Measurements from ENCODE around the gene GOLGA1. TPM values are rescaled to one million over a fixed set of nuclear protein-coding genes. Genes with fewer than 3 reads are reported as not detected.
"Not testable (repeated sequence)": the region's sequence is repeated elsewhere in the genome, so short reads cannot be mapped to it uniquely, and the experiment has no call there.

Gene GOLGA1
- total RNA-seq, 1 donor from 2014 or later, result 36.8 TPM

DNA sequence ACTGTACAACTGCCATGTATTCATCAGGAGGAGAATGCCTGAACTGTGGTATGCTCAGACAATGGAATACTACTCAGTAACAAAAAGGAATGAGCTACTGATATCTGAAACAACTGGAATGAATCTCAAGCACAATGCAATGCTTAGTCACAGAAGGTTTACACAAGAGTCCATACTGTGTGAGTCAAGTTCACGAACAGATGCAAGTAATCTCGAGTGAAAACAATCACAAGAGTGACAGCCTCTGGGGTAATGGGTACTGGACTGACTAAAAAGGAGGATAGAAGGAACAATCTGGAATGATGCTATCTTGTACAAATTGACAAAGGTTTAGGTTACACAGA lies 19.5 kb upstream of the GOLGA1 start:
- Histone ChIP-seq H3K4me3 (no peak overlapping the region), H3K9me3 (no peaks in the 10 kb centered on the region), H3K4me1 (no peaks in the 10 kb centered on the region), H3K36me3 (no peaks in the 10 kb centered on the region), H3K27me3 (no peaks in the 10 kb centered on the region), H3K27ac (no peak overlapping the region)
- intact Hi-C loops (cut with DNase I), result no loop called here
- DNase-seq (ENCODE audit: low spot score in 2 of 2), result no peak
- TF ChIP-seq, protein P1, sequence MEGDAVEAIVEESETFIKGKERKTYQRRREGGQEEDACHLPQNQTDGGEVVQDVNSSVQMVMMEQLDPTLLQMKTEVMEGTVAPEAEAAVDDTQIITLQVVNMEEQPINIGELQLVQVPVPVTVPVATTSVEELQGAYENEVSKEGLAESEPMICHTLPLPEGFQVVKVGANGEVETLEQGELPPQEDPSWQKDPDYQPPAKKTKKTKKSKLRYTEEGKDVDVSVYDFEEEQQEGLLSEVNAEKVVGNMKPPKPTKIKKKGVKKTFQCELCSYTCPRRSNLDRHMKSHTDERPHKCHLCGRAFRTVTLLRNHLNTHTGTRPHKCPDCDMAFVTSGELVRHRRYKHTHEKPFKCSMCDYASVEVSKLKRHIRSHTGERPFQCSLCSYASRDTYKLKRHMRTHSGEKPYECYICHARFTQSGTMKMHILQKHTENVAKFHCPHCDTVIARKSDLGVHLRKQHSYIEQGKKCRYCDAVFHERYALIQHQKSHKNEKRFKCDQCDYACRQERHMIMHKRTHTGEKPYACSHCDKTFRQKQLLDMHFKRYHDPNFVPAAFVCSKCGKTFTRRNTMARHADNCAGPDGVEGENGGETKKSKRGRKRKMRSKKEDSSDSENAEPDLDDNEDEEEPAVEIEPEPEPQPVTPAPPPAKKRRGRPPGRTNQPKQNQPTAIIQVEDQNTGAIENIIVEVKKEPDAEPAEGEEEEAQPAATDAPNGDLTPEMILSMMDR (IDR thresholded peaks at IDR 0.05), result no peak

DNA sequence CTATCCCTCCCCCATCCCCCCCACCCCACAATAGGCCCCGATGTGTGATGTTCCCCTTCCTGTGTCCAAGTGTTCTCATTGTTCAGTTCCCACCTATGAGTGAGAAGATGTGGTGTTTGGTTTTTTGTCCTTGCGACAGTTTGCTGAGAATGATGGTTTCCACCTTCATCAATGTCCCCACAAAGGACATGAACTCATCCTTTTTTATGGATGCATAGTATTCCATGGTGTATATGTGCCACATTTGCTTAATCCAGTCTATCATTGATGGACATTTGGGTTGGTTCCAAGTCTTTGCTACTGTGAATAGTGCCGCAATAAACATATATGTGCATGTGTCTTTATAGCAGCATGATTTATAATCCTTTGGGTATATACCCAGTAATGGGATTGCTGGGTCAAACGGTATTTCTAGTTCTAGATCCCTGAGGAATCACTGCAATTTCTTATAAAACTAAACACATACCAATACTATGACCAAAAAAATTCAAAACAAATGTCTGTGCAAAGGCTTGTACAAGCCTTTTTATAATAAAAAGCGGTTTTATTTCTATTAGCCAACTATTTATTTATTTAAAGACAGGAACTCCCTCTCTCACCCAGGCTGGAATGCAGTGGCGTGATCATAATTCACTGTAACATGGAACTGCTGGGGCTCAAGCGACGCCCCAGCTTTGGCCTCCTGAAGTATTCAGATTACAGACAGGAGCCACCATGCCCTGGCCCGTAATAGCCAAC lies 19.0 kb upstream of the GOLGA1 start:
- H3K27ac ChIP-seq; H3K9me3 ChIP-seq; DNase-seq (ENCODE audit: low spot score in 2 of 2); intact Hi-C loops (cut with DNase I); H3K4me1 ChIP-seq; H3K27me3 ChIP-seq; H3K36me3 ChIP-seq; H3K4me3 ChIP-seq: not testable (repeated sequence)

DNA sequence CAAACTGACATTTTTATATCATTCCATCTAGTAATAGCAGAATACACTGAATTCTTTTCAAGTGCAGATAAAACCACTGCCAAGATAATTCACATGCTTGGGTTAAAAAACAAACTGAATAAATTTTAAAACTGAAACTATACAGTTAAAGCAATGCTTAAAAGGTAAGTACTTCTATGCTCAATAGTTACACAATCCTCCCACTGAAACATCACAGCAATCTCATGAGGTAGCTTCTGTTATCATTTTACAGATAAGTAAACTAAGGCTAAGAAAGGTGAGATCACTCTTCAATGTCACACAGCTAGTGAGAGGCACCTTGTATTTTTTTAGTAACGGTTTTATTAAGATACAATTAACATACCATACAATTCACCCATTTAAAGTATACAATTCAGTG lies 13.4 kb upstream of the GOLGA1 start:
- intact Hi-C loops (cut with DNase I), result no loop called here
- Histone ChIP-seq H3K9me3 (no peaks in the 10 kb centered on the region), H3K27me3 (no peaks in the 10 kb centered on the region), H3K4me3 (no peak overlapping the region), H3K4me1 (no peaks in the 10 kb centered on the region), H3K27ac (no peak overlapping the region), H3K36me3 (no peaks in the 10 kb centered on the region)
- TF ChIP-seq, protein P1 (IDR thresholded peaks at IDR 0.05), result no peak
- DNase-seq (ENCODE audit: low spot score in 2 of 2), result no peak

DNA sequence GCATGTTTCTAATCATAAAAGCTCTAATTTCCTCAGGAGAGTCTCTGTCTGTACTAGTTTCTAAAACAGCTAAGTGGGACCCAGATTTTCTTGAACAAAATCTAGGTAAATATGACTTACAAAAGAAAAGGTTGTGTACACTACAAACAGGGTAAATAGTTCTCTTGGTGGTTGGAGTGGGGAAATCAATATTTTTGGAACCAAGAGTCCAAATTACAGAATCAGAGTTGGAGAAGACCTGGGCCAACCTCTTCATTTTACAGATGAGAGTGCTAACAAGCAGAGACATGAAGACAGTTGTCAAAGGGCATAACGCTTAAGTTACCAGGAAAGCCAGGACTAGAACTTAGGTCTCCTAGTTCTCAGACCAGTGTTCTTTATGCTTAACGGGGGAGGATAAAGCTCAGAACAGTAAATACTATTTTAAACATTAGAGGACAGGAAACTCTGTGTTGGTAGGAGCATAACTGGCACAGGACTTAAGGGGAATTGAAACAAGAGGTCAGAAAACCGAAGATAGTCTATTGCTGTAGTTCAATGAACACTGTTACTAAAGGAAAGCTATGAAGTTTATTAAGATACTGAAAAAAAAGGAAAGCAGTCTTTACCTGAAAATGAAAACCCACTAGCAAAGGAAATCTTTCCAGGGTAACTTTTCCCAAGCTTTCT lies 9.3 kb upstream of the GOLGA1 start:
- no peaks in the 10 kb centered on the region for H3K9me3 ChIP-seq
- intact Hi-C loops (cut with DNase I), result no loop called here
- no peak overlapping the region for H3K27ac ChIP-seq

DNA sequence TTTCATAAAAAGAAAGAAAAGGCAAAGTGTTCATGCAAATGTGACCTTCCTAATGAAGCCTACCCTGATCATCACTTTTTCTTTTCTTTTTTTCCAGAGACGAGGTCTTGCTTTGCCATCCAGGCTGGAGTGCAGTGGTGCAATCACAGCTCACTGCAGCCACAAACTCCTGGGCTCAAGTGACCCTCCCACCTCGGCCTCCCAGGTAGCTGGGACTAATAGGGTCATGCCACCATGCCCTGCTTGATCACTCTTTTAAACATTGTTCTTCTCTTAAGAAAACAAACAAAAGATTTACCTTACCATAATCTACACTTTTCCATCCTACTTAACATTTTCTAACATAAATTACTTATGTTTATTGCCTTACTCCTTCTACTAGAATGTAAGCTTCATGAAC lies 8.5 kb upstream of the GOLGA1 start:
- TF ChIP-seq, protein P1 (IDR thresholded peaks at IDR 0.05), result no peak
- no peak for DNase-seq (ENCODE audit: low spot score in 2 of 2)
- intact Hi-C loops (cut with DNase I), result loop anchor here (10.0 kb wide), 2 partner anchors 535 to 795 kb away; partner anchors contain the start of genes PBX3 and PSMB7
- Histone ChIP-seq H3K4me3 (no peak overlapping the region), H3K9me3 (no peaks in the 10 kb centered on the region), H3K27ac (no peak overlapping the region), H3K4me1 (no peaks in the 10 kb centered on the region), H3K27me3 (no peaks in the 10 kb centered on the region), H3K36me3 (no peaks in the 10 kb centered on the region)

More for the DNA sequence above, 9.3 kb upstream of the GOLGA1 start:
- TF ChIP-seq, protein P1 (IDR thresholded peaks at IDR 0.05), result no peak
- Histone ChIP-seq H3K36me3 (no peaks in the 10 kb centered on the region), H3K4me1 (no peaks in the 10 kb centered on the region), H3K27me3 (no peaks in the 10 kb centered on the region), H3K4me3 (no peak overlapping the region)
- no peak for DNase-seq (ENCODE audit: low spot score in 2 of 2)

DNA sequence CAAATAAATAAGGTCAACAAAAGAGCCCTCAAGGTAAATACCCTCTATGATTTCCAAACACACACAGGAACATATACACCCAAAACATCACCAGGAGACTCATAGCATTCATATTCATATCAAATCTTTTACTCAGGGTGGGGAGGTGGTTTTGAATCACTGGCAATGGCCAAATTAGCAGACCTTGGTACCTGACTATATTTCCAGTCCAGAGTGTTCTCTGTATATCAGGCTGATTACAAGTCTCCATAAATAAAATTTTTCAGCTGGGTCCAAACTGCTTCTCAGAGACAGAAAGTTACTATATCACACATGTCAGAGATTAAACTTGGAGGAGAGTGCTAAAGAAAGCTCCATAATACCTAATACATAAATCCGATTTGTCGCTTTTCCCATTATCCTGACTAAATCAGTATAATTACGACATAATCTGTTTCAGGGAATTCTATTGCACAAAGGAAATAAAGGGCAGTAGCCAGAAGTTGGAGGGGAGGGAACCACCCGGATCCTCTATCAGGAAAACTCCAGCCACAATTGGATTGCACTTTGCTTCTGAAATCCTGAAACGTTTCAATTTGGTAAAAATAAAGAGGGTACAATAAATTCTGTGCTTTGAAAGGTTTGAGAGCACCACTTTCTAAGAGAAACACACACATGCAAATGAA lies 7.0 kb upstream of the GOLGA1 start:
- DNase-seq (ENCODE audit: low spot score in 2 of 2), result no peak
- Histone ChIP-seq H3K27ac (no peak overlapping the region), H3K9me3 (no peaks in the 10 kb centered on the region), H3K27me3 (no peaks in the 10 kb centered on the region), H3K4me1 (no peaks in the 10 kb centered on the region), H3K4me3 (no peak overlapping the region), H3K36me3 (no peaks in the 10 kb centered on the region)
- intact Hi-C loops (cut with DNase I), result loop anchor here (10.0 kb wide), 2 partner anchors 533 to 797 kb away; partner anchors contain the start of genes PBX3 and PSMB7
- TF ChIP-seq, protein P1 (IDR thresholded peaks at IDR 0.05), result no peak
